KOPT-K1 (cell line): Measurements from ENCODE around the gene TRIP13.

Experiments
- H3K27ac ChIP-seq: fragments of 200-600 bp; sonication (generic); 2 replicates; pipeline ENCODE4 v1.5.1; 2016; ENCODE audit warnings: antibody characterized with exemption, mild to moderate bottlenecking, low read depth, low read length; ENCODE audit not compliant: poor library complexity, severe bottlenecking
- H3K36me3 ChIP-seq: fragments of 200-600 bp; sonication (generic); 2 replicates; pipeline ENCODE4 v1.5.1; 2017; ENCODE audit warnings: antibody characterized with exemption, mild to moderate bottlenecking, low read length, moderate library complexity; ENCODE audit not compliant: insufficient read depth
- H3K9me3 ChIP-seq: fragments of 200-600 bp; sonication (generic); 2 replicates; pipeline ENCODE4 v1.5.1; 2017; ENCODE audit warnings: antibody characterized with exemption, low read length, mild to moderate bottlenecking; ENCODE audit not compliant: insufficient read depth, poor library complexity, severe bottlenecking

TRIP13 gene

DNA sequence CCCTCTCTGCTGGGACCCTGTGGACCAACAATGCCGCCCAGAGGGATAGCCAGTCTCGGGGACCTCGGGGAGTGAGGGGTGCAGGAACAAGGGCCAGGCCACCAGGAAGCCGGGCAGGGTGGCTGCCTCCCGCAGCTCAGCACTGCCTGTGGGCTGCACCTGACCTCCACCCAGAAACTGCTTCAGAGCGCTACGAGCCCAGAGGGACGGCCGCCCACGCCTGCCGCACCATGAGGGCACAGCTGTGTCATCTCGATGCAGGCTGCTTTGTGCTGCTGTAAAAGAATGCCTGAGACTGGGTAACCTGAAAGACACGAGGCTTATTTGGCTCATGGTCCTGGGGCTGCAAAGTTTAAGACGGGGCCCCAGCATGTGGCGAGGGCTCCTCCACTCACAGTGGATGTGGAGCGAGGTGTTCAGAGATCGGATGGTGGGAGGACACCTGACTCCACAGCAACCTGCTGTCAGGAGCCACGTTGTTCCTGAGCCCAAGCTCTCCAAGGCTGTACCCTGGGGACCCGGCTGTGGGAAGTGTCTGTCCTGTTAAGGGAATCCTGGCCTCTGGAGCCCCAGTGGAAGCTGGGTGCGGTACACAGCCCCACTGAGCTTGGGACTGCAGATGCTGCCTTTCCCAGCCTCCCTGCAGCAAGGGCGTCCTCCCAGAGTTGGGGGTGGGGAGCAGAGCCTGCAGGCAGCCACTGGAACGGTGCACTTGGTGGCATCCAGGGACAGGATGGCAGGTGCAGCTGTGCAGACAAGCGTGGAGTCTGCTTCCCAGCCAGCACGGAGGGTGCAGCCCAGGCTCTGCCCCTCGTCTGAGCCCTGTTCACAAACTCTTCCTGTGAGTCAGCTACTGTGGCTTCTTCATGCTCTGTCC, 30.1 kb upstream of the TRIP13 start:
- Histone ChIP-seq H3K27ac (no peak overlapping the region), H3K36me3 (peaks cover 81% of the 10 kb centered on the region), H3K9me3 (no peaks in the 10 kb centered on the region)

DNA sequence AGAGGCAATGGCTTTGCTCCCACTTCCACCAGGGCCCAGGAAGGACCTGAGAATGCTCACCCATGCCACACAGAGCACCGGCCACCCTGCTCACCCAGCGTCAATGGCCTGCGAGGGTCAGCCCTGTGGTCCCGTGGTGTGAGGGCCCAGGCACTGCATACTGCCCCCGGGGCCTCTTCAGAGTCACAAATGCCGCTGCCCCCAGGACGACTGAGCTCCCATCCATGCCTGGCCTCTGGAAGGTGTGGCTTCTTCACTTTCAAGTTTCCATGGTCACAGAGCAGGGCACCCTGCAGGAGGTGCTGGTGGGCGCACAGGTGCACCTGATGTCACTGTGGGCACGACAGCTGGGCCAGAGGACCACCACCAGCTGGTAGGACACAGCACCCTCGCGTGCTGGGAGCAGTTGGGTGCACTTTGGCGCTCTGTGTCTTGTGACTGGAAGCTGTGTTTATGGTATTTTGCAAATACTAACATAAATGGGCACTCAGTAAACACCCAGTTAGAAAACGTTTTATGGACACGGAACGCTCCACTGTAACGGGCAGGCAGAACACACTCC, 29.4 kb upstream of the TRIP13 start:
- no peaks in the 10 kb centered on the region for H3K9me3 ChIP-seq
- no peak overlapping the region for H3K27ac ChIP-seq
- peaks cover 88% of the 10 kb centered on the region for H3K36me3 ChIP-seq

DNA sequence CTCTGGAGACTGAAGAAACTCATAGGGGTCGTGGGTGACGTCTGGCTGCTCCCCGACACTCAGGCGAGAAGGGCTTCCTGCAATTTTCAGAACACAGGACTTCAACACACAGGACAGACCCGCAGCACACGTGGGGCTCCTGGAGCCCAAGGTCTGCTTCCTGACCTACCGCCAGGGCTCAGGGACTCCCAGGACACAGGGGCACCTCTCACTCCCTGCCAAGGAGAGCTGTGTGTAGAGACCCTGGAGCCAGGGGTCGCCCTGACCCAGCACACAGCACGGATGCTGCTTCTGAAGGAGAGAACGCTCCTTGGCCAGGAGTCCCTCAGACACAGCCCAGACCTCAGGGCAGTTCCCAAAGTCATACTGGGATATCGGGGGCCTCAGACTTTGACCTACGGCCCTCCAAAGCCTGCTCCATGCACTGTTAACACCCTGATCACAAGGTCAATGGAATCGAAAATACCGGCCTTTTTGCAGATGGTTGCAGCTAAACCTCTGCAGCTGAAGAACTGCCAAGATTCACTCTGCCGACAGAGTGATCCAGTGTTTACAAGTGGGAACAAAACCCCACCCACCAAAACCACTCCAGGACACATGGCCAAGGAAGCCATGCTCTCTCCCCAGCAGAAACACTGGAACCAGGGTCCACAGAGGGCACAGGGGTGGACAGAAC, 28.1 kb upstream of the TRIP13 start:
- no peak overlapping the region for H3K27ac ChIP-seq
- peaks cover 96% of the 10 kb centered on the region for H3K36me3 ChIP-seq
- no peaks in the 10 kb centered on the region for H3K9me3 ChIP-seq

DNA sequence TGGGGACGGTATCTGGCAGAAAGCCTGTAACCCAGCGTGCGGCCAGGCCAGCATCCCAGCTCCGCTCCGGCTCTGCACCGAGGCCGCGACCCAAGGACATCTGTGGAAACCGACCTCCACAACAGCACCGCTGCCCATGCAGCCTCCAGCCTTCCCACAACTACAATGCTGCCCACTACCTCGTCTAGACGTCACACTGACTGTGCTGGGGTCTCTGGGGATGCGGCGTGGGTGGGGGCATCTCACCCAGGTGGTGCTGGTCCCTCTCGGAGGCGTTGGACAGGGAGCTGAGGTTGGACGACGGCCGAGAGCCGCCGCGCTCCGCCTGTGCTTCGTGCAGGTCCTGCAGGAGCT, 27.5 kb upstream of the TRIP13 start:
- H3K27ac ChIP-seq, result no peak overlapping the region
- no peaks in the 10 kb centered on the region for H3K9me3 ChIP-seq
- H3K36me3 ChIP-seq, result peaks cover 97% of the 10 kb centered on the region

DNA sequence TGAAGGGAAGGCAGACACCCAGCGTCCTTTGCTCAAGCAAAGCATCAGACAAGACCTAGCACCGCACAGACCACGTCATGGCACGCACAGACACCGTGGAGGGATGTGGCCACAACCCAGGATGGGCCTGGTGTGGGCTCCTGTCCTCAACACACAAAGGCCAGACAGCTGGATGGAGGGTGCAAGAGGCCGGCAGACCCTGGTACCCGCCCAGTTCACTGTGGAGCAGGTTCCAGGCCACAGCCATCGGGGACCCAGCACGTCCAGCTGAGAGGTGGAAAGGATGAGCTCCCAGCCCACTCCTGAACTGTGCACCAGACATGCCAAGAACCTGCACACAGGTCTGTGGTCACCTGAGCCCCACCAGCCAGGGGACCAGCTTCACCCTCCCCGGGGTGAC, 26.9 kb upstream of the TRIP13 start:
- H3K9me3 ChIP-seq, result no peaks in the 10 kb centered on the region
- peaks cover 97% of the 10 kb centered on the region for H3K36me3 ChIP-seq
- no peak overlapping the region for H3K27ac ChIP-seq

DNA sequence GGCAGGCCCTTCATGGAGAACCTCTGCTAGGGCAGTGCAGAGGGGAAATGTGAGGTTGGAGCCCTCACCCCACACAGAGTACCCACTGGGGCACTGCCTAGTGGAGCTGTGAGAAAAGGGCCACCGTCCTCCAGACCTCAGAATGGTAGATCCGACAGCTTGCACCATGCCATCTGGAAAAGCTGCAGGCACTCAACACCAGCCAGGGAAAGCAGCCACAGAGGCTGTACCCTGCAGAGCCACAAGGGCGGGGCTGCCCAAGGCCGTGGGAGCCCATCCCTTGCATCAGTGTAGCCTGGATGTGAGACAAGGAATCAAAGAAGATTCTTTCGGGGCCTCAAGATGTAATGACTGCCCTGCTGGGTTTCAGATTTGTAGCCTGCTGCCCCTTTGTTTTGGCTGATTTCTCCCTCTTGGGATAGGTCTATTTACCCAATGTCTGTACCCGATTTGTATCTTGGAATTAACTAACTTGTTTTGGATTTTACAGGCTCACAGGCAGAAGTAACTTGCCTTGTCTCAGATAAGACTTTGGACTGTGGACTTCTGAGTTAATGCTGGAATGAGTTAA, 25.3 kb upstream of the TRIP13 start:
- peaks cover 100% of the 10 kb centered on the region for H3K36me3 ChIP-seq
- no peaks in the 10 kb centered on the region for H3K9me3 ChIP-seq
- no peak overlapping the region for H3K27ac ChIP-seq

DNA sequence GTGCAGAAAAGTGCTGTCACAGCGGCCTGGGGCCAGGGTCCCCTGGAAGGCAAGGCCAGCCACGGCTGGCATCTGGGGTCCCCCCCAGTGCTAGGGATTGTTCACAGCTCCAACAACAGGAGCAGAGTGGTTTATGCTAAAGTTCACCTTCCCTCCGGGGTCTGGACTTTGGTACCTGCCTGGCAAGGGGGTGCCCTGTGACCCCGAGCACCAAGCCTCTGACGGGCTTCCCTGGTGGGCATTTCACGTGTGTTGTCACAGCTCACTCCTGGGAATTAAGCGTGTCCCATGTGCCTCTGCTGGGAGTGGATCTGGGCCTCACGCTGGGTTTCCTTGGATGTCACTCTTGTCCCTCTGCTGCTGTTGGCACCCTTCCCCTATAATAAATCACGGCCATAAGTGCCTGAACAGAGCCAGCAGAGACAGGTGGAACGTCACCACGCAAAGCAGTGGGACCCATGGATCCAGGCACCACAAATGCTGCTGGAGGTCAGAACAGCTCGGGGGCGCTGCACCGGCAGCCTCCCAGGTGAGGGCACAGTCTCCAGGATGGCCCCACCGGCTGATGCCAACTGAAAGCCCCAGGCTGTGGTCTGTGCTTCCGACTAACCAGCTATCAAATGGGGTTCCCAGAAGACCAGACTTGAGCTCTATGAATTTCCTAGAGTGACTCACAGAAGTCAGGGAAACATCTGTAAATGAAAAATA, 24.1 kb upstream of the TRIP13 start:
- H3K36me3 ChIP-seq, result peaks cover 100% of the 10 kb centered on the region
- H3K27ac ChIP-seq, result no peak overlapping the region
- no peaks in the 10 kb centered on the region for H3K9me3 ChIP-seq

DNA sequence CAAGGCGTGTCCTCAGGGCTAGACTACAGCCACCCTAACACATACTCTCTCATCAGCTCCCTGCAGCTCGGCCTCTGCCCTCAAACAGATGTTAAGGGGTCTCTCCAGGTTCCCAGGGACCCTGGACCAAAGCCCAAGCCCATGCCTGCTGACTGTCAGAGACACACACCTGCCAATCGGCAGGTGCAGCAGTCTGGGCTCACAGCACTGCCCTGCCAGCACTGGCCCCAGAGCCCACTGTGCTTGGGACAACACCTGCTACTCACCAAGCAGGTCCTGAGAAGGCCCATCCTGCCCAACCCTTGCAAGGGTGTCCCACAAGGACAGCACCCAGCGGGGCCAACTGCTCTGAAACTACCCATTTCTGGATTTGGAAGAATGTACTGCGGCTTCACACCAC, 21.7 kb upstream of the TRIP13 start:
- Histone ChIP-seq H3K36me3 (peaks cover 100% of the 10 kb centered on the region), H3K9me3 (no peaks in the 10 kb centered on the region), H3K27ac (no peak overlapping the region)

DNA sequence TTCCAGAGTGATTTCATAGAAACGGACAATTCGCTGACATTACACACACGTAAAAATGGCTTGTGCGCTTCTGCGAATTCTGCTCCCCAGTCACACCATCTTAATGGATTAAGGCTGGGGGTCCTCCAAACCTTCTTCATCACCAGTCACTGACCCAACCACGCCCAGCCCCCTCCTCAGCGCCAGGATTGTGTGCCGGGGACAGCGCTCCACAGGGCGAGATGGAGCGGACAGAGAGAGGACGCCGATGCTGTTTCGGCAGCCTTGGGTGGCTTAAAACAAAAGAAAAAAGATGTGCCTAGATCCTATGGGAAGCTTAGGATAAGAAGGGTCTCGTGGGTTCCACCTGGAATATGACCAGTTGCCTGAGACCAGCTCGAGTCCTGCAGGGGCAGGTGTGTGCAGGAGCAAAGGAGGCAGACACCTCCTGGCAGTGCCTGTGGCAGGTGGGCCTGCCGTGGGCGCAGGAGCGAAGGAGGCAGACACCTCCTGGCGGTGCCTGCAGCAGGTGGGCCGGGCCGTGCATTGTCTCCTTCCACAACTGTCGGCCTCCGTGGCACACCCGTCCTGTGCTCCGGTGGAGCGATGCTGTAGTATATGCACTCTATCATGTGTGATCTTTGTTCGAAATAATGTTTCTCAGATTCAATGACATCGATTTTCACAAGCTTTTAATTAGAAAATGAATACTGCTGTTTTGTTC, 20.9 kb upstream of the TRIP13 start:
- Histone ChIP-seq H3K27ac (no peak overlapping the region), H3K36me3 (peaks cover 100% of the 10 kb centered on the region), H3K9me3 (no peaks in the 10 kb centered on the region)

DNA sequence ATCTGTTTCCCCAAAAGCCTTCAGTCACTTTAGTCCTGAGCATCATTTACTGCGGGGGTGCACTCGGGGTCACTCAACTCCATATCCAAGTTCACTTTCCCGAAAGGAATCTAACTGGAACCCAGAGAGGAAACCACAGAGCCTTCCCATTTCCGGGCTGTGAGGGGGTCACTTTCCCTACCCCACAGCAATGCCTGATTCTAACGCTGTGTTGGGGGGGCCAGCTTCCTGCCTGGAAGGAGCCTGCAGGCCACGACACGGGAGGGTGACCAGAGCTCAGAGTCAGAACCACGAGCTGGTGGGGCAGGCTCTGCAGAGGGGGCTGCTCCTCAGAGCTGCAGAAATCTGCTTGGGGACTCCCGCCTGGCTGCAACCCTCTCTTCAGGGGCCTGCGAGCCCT, 20.4 kb upstream of the TRIP13 start:
- no peaks in the 10 kb centered on the region for H3K9me3 ChIP-seq
- H3K27ac ChIP-seq, result no peak overlapping the region
- H3K36me3 ChIP-seq, result peaks cover 100% of the 10 kb centered on the region

DNA sequence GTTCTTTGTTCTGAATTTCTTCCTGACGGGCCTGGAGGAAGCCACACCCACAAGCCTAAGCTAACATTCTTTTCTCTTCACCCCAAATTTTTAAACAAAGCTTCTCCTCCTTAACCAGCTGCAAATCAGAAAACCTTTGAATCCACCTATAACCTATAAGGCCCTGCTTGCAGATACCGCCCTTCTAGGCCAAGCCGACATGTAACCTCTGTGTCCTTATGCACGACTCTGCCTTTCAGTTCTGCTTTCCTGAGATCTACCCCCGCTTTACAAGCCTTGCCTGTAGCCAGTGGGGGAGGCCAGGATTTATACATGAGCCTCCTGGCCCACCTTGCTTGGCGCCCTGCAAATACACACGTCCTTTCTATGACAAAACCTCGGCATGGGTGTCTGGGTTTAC, 19.4 kb upstream of the TRIP13 start:
- no peaks in the 10 kb centered on the region for H3K9me3 ChIP-seq
- H3K27ac ChIP-seq, result no peak overlapping the region
- peaks cover 100% of the 10 kb centered on the region for H3K36me3 ChIP-seq

DNA sequence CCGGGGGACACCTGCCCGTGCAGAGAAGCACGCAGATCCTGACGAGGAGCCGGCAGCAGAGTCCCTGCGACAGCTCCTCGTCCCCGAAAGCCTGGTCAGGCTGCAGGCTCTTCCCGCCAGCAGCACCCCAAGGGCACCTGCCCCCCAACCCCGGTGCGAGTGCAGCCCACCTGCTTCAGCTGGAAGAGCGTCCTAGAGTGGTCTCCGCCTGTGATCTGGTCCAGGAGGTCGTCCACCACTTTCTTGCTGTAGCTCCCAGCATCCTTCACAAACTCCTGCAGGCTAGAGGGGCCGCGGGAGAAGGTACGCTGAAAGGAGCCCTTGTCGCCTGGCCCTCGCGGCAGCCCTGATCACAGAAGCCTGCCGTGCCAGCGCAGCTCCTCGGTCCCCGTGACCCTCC, 16.8 kb upstream of the TRIP13 start:
- Histone ChIP-seq H3K9me3 (no peaks in the 10 kb centered on the region), H3K36me3 (peaks cover 81% of the 10 kb centered on the region), H3K27ac (no peak overlapping the region)

DNA sequence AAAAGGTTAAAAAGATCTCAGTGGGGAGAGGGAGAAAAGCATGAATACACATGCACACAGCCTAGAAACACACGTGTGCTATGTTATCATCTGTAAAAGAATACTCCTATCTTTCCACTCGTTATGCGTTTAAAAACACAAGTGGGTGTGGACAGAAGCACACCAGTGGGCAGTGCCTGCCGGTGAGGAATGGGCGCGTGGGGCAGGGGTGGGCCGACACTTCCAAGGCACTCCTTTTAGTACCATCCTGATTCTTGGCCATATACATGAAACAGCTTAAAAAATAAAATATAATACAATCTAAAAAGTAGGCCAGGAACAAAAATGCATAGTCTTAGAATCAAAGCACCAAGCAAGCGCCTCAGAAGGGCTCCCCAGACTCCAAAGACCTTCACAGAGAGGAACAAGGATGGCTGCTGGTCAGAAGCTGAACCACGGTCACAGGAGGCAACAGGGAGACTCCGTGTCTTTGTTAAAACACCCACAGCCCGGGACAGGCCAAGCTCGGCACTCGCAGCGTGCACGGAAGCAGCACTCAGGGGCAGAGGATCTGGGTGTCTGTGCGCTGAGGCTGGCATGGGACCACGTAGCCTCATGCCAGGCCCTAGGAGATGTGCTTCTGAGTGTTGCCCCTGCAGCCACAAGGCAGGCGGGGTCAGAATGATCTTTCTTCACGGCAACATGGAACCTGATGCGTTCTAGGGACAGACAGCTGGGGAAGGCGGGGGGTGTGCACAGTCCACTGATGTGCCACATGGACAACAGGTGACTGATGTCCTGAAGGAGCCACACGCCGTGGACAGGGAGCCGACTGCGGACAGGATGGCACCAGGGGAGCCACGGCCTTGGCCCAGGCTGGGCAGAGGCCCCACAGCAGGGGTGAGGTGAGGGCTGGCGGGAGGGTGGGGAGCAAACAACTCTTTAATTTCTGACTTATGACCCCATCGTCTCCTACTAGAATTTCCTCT, 16.0 kb upstream of the TRIP13 start:
- Histone ChIP-seq H3K9me3 (no peaks in the 10 kb centered on the region), H3K36me3 (peaks cover 81% of the 10 kb centered on the region), H3K27ac (no peak overlapping the region)
